ENCODE data around the gene MPPE1. TPM values are rescaled to one million over a fixed set of nuclear protein-coding genes. Genes with fewer than 3 reads are reported as not detected.

MPPE1 gene
- total and polyA plus RNA-seq, 9 donors, result 19.9 to 38.0 (median 25.5) TPM

DNA sequence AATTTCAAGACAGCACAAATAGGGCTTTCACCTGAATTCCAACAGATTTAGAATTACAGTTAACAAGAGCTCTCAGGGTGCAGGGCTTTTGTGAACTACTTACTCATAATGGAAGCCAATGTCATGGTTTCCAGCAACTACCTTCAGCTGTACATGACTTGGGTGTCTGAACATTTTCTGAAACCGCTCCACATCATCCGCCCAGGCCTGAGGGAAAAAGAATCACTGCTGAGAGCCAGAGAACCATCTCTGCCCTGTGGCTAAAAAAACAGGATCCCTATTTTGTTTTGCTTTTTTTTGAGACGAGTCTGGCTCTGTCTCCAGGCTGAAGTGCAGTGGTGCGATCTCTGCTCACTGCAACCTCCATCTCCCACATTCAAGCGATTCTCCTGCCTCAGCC is 18.8 kb downstream of the MPPE1 start:
- Histone ChIP-seq H3K36me3 (no peaks in the 10 kb centered on the region), H3K27ac (no peak overlapping the region), H3K9me3 (no peaks in the 10 kb centered on the region), H3K4me3 (no peak overlapping the region), H3K4me1 (ENCODE audit: insufficient read depth) (no peaks in the 10 kb centered on the region), H3K27me3 (no peaks in the 10 kb centered on the region)
- DNase-seq, result no peak
- TF ChIP-seq POLR2A (IDR thresholded peaks at IDR 0.05), result no peak
- no peak for TF ChIP-seq EP300 (IDR thresholded peaks at IDR 0.05)
- TF ChIP-seq, protein P1, sequence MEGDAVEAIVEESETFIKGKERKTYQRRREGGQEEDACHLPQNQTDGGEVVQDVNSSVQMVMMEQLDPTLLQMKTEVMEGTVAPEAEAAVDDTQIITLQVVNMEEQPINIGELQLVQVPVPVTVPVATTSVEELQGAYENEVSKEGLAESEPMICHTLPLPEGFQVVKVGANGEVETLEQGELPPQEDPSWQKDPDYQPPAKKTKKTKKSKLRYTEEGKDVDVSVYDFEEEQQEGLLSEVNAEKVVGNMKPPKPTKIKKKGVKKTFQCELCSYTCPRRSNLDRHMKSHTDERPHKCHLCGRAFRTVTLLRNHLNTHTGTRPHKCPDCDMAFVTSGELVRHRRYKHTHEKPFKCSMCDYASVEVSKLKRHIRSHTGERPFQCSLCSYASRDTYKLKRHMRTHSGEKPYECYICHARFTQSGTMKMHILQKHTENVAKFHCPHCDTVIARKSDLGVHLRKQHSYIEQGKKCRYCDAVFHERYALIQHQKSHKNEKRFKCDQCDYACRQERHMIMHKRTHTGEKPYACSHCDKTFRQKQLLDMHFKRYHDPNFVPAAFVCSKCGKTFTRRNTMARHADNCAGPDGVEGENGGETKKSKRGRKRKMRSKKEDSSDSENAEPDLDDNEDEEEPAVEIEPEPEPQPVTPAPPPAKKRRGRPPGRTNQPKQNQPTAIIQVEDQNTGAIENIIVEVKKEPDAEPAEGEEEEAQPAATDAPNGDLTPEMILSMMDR (IDR thresholded peaks at IDR 0.05), result no peak
- 96 to 97% (median 97%) methylated on average over 5 of the region's 5 CpGs for WGBS, 3 donors
- intact Hi-C loops (cut with DNase I), result no loop called here

DNA sequence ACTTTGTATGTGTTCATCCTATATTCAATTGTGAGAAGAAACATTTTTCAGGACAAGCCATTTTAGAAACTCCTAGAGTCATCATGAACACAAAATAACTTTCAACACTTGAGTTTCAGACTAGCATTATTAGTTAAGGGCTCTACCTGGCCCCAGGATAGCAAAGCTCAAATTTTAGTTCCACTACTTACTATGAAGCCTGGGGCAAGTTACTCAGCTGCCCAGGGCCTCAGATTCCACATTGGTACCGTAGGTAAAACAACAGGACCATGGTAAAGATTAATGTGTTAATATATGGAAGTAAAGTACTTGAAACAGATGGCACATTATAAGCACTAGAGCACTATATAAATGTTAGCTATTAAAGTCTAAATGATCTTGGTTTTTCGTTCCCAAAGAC is 19.4 kb downstream of the MPPE1 start:
- H3K4me3 ChIP-seq, result no peak overlapping the region
- no peaks in the 10 kb centered on the region for H3K4me1 ChIP-seq (ENCODE audit: insufficient read depth)
- intact Hi-C loops (cut with DNase I), result no loop called here
- 88 to 93% (median 93%) methylated on average over 2 of the region's 2 CpGs for WGBS, 3 donors
- no peaks in the 10 kb centered on the region for H3K27me3 ChIP-seq
- TF ChIP-seq, protein P1 (IDR thresholded peaks at IDR 0.05), result no peak
- TF ChIP-seq POLR2A (IDR thresholded peaks at IDR 0.05) (no peak), EP300 (IDR thresholded peaks at IDR 0.05) (no peak)
- no peak overlapping the region for H3K27ac ChIP-seq
- DNase-seq, result no peak
- no peaks in the 10 kb centered on the region for H3K9me3 ChIP-seq
- no peaks in the 10 kb centered on the region for H3K36me3 ChIP-seq

DNA sequence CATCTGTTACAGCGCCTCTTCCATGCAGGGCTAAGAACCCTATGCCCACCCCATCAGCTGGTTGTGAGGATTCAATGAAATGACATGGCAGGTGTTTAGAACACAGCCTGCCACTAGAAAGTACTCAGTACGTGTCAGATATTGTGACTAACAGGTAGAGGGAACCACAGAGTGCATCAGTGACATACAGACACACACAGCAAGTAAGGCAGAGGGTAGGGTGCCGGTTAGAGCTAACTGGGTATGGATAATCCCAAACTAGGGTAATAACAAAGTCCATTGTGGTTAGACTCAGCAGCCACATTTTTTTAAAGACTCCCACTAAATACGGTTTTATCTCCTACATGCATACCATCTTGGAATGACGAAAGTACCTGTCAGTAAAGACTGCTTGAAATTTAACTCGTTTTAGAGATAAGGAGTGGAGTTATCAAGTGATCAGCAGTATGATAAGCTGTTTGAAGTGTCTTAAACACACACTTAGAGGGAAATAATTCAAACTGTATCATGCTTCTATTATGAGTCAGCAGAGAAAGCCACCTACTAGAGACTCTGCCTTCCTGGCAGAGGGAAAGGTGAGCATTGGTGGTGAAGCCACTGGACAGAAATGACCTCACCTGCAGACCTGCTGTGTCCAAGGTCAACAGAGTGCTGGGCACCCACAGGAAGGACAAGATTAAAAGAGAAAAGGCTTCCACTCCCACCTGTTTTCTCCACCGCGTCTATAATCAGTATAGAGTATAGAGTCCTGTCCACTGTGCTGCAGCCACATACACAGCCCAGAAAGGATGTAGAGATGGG is 20.6 kb downstream of the MPPE1 start:
- DNase-seq, result no peak
- 74 to 76% (median 75%) methylated on average over 8 of the region's 8 CpGs for WGBS, 3 donors
- no peak for TF ChIP-seq EP300 (IDR thresholded peaks at IDR 0.05)
- TF ChIP-seq, protein P1 (IDR thresholded peaks at IDR 0.05), result no peak
- TF ChIP-seq POLR2A (IDR thresholded peaks at IDR 0.05), result no peak
- no peaks in the 10 kb centered on the region for H3K36me3 ChIP-seq
- H3K9me3 ChIP-seq, result no peaks in the 10 kb centered on the region
- H3K4me1 ChIP-seq (ENCODE audit: insufficient read depth), result no peaks in the 10 kb centered on the region
- no peak overlapping the region for H3K27ac ChIP-seq
- no peak overlapping the region for H3K4me3 ChIP-seq
- no peaks in the 10 kb centered on the region for H3K27me3 ChIP-seq
- intact Hi-C loops (cut with DNase I), result no loop called here

DNA sequence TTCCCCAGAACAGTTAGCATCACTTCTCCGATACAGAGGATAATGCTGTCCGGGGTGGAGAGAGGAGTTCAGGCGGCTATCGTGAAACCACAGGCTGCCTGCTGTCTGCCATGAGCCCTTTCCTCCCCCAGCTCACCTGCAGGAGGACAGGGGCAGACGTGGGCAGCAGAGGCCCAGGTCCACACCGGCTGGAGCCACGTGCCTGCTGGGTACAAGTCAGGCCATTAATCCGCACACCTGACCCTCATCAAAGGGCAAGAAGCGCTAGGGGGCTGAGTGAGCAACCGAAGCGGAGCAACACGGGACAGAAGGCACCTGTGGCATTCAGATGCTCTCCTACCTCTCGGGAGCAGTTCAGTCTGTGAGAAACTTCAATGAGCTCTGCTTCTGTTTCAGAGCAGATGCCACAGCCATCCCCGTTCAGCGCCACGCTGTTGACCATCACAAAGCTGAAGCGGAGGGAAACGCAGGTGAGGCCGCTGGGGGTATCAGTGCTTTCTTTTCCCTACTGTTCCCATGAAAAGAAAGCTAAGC is 21.5 kb downstream of the MPPE1 start:
- Histone ChIP-seq H3K27me3 (no peaks in the 10 kb centered on the region), H3K4me3 (no peak overlapping the region), H3K4me1 (ENCODE audit: insufficient read depth) (no peaks in the 10 kb centered on the region), H3K9me3 (no peaks in the 10 kb centered on the region), H3K36me3 (no peaks in the 10 kb centered on the region), H3K27ac (no peak overlapping the region)
- intact Hi-C loops (cut with DNase I), result no loop called here
- no peak for TF ChIP-seq EP300 (IDR thresholded peaks at IDR 0.05)
- TF ChIP-seq, protein P1 (IDR thresholded peaks at IDR 0.05), result no peak
- TF ChIP-seq POLR2A (IDR thresholded peaks at IDR 0.05), result no peak
- WGBS, 3 donors, result 78 to 81% (median 80%) methylated on average over 19 of the region's 19 CpGs
- DNase-seq, result no peak
